Adrenal gland (tissue), 5 donors: ENCODE results near the gene NUP42.

ENCODE experiments used
- CTCF ChIP-seq, 6 experiments: fragments of 450-650 bp in 4 of 6; fragments of 200-600 bp in 2 of 6; sonication (generic) in 1 of 6; IDR thresholded peaks; 1 replicate in 5 of 6; 2 replicates in 1 of 6; pipeline versions ENCODE4 v1.5.1 to v1.8.0; 2016 to 2021; ENCODE audit warnings: antibody characterized with exemption in 6 of 6, mild to moderate bottlenecking in 2 of 6, moderate library complexity in 1 of 6
- POLR2A ChIP-seq, 2 donors: fragments of 450-650 bp; IDR thresholded peaks; one replicate each; pipeline ENCODE4 v1.6.1; 2017; ENCODE audit warnings: antibody characterized with exemption in 2 of 2, mild to moderate bottlenecking in 2 of 2, moderate library complexity in 1 of 2
- donor health status: DM: no; HTN: no; CAD: no.

GRCh38 chr7:23239698-23240097 lies 57.9 kb downstream of the NUP42 start:
- TF ChIP-seq CTCF (IDR thresholded peaks at IDR 0.05) (no peak), POLR2A (IDR thresholded peaks at IDR 0.05) (no peak)
